ACC112 (cell line): ENCODE data around the gene CD59.

Experiments used
- H2AFZ ChIP-seq: fragments of 200-600 bp; sonication (generic); one replicate; pipeline ENCODE4 v1.6.0; 2017; ENCODE audit warnings: antibody characterized with exemption, low read length; ENCODE audit not compliant: unreplicated experiment
- H3K27ac ChIP-seq: fragments of 200-600 bp; sonication (generic); 2 replicates; pipeline ENCODE4 v1.5.1; 2014; ENCODE audit warnings: low read depth, mild to moderate bottlenecking, antibody characterized with exemption, low read length, moderate library complexity
- H3K27me3 ChIP-seq: fragments of 200-600 bp; sonication (generic); 2 replicates; pipeline ENCODE4 v1.6.1; 2014; ENCODE audit warnings: mild to moderate bottlenecking, antibody characterized with exemption, low read length, moderate library complexity, mixed read lengths; ENCODE audit not compliant: insufficient read depth
- H3K36me3 ChIP-seq: fragments of 200-600 bp; sonication (generic); 2 replicates; pipeline ENCODE4 v1.6.1; 2016; ENCODE audit warnings: mild to moderate bottlenecking, antibody characterized with exemption, low read length, moderate library complexity, mixed read lengths; ENCODE audit not compliant: insufficient read depth
- H3K4me1 ChIP-seq: fragments of 200-600 bp; sonication (generic); one replicate; pipeline ENCODE4 v1.6.1; 2016; ENCODE audit warnings: low read length, mixed read lengths; ENCODE audit not compliant: insufficient read depth, unreplicated experiment, control insufficient read depth
- H3K4me3 ChIP-seq: fragments of 200-600 bp; sonication (generic); 2 replicates; pipeline ENCODE4 v1.5.1; 2014; ENCODE audit warnings: mild to moderate bottlenecking, low read depth, low read length
- H3K79me2 ChIP-seq: fragments of 200-600 bp; sonication (generic); one replicate; pipeline ENCODE4 v1.6.0; 2016; ENCODE audit warnings: low read length; ENCODE audit not compliant: control insufficient read depth, unreplicated experiment, insufficient read depth

CD59 gene, protein sequence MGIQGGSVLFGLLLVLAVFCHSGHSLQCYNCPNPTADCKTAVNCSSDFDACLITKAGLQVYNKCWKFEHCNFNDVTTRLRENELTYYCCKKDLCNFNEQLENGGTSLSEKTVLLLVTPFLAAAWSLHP

DNA sequence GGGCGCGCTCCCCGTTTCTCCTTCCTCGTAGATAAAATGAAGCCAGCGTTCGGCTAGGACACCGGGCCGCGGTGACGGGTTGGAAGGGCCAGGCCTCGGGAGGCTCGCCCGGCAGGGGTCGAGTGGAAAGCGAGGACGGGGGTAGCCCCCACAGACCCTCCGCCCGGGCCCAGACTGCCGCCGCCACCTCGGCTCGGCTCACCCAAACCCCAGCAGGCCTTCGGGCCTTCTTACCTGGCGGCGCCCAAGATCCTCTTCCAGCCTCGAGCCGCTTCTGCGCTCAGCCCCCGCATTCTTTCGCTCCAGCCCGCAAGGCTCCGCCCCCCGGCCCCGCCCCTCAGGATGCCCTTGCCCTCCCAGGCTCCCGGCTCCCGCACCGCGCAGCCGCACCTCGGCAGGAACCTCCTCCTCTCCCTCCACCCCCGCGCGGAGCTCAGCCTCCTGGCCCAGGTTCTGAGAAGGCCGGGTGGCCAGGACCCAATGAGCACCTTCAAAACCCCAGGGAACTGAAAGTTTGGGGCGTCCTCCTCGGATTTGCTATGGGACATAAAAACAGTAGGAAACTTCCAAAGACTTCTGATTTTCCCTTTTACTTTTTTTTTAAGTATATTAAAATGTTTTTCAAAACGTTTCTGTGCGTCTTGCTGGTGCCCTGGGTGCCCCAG is at the start of gene CD59:
CD59 (minus strand) TSS at position 276 of the 665 bp plus-strand sequence. CDS start 13,978 bp downstream, outside the sequence.
- Histone ChIP-seq H2AFZ (peak within 1 kb of the TSS; percentile 54), H3K36me3 (peaks cover 31% of the 10 kb centered on the region; the same call in 1 of the 2 replicates), H3K4me1 (peaks cover 44% of the 10 kb centered on the region), H3K27me3 (no peaks in the 10 kb centered on the region), H3K4me3 (peak within 1 kb of the TSS; percentile 95), H3K27ac (peak within 1 kb of the TSS; percentile 92), H3K79me2 (peaks cover 59% of the 10 kb centered on the region)

DNA sequence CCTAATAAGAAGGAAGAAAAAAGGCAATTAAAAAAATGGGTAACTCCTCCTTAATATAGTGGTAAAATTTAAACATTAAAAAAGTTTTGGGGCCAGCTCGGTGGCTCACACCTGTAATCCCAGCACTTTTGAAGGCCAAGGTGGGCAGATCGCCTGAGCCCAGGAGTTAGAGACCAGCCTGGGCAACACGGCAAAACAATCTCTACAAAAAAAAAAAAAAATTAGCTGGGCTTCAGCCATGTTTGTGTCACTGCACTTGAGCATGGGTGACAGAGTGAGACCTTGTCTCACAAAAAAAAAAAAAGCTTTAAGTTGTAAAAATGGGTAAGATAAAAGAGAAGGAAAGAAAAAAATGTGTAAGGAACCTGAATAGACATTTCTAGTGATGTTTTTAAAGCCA is 49.4 kb upstream of the CD59 start:
- no peaks in the 10 kb centered on the region for H3K79me2 ChIP-seq
- no peaks in the 10 kb centered on the region for H3K4me1 ChIP-seq
- H2AFZ ChIP-seq = no peak overlapping the region
- H3K27ac ChIP-seq = no peak overlapping the region
- H3K27me3 ChIP-seq = no peaks in the 10 kb centered on the region
- no peaks in the 10 kb centered on the region for H3K36me3 ChIP-seq
- no peak overlapping the region for H3K4me3 ChIP-seq

DNA sequence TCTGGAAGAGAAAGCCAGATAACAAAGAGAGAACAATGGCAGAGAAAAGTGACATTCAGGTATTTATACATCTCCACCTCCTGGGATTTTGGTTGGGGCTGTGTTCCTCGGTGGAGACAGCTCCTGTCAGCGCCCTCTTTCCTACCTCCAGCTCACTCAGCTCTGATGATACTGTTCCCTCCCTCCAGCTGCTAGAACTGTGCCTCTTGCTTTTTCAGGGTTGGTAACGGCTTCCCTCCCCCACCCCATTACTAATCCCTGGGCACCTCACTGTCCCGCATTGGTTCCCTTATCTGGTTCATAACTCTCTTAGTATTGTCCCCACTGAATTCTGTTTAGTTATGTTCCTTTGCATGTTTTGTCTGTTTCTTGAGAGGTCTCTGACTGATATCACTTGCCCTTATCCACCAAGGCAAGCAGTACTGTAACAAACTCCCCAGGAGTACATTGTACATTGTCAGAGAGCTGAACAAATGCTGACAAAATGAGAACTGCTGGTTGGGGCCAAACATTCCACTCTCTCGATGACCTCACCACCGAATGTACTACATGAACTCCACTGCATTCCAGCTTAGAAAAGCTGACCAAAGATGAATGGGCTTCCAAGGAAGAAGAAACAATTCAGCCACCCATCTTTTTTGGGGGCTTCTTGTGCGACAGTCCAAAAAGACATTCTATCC is 43.8 kb upstream of the CD59 start:
- H3K4me3 ChIP-seq = no peak overlapping the region
- peak overlapping the region; percentile 48 for H2AFZ ChIP-seq
- H3K27ac ChIP-seq = no peak overlapping the region
- H3K27me3 ChIP-seq = no peaks in the 10 kb centered on the region
- H3K4me1 ChIP-seq = peaks cover 16% of the 10 kb centered on the region
- H3K36me3 ChIP-seq = no peaks in the 10 kb centered on the region
- H3K79me2 ChIP-seq = no peaks in the 10 kb centered on the region

DNA sequence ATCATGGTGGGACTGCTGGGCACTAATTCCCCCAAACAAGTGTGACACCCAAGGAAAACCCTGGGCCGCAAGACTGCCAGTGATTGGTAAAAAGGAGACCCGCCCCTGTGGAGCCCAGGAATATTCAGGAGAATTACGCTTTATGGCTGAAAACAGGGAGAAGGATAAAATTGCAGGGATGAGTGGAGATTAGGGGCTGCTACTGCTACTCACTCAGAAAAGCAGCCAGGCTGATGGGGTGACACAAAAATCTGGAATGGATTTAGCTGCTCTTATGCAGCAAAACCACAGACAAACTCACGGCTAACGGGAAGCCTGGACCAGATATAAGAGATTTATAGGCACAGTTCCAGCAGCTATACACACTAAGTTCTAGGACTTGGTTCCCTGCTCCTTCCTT is 42.5 kb upstream of the CD59 start:
- H3K27ac ChIP-seq = no peak overlapping the region
- no peak overlapping the region for H2AFZ ChIP-seq
- peaks cover 6% of the 10 kb centered on the region for H3K79me2 ChIP-seq
- no peaks in the 10 kb centered on the region for H3K27me3 ChIP-seq
- H3K4me1 ChIP-seq = peaks cover 17% of the 10 kb centered on the region
- no peak overlapping the region for H3K4me3 ChIP-seq
- no peaks in the 10 kb centered on the region for H3K36me3 ChIP-seq

DNA sequence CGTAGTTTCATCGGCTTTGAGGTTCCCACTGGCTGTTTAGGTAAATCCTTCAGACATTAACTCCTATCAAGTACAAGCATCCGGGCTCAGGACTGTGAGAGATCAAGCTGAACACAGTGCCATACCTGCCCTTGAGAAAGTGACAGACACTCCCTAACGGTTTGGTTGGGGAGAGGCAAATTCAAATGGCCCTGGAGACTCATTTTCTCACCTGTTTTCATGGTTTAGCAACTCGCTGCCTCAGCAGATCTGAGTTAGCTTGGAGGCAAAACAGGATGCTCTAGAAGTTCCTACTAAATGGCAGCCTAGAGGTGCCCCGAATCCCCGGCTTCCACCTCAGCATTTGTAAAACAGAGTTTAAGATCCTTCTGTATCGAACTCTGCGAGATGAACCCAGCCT is 41.7 kb upstream of the CD59 start:
- H2AFZ ChIP-seq = no peak overlapping the region

DNA sequence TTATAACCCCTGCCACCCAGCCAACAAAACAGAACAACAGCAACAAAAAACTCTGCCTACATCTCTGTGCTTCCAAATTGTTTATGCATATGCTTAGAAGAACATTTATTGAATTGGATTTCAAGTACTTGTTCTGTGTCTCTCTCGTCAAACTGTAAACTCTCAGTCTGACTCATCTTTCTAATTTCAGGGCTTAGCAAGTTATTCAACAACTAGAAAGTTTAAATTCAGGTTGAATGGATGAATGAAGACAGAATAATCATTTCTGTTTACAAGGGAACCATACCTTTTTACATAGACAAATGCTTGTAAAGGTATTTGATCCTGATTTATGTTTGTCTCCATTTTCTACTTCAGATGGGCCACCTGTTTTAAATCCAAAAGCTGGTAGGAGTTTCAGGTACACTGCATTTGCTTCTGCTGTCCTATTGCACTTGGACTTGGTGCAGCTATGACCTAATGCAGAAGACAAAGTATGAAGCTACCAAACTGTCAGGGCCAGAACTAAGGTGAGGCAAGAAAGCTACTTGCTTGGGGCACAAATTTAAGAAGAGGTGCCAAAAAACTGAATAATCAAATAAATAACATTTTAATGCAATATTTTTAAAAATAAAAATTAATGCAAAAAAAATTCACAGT is 39.7 kb upstream of the CD59 start:
- H3K27me3 ChIP-seq = no peaks in the 10 kb centered on the region
- H3K27ac ChIP-seq = no peak overlapping the region
- no peak overlapping the region for H2AFZ ChIP-seq
- H3K79me2 ChIP-seq = peaks cover 28% of the 10 kb centered on the region
- no peaks in the 10 kb centered on the region for H3K36me3 ChIP-seq
- H3K4me3 ChIP-seq = no peak overlapping the region
- peaks cover 30% of the 10 kb centered on the region for H3K4me1 ChIP-seq

More for the DNA sequence above, 41.7 kb upstream of the CD59 start:
- no peak overlapping the region for H3K27ac ChIP-seq
- H3K79me2 ChIP-seq = peaks cover 13% of the 10 kb centered on the region
- H3K4me3 ChIP-seq = no peak overlapping the region
- no peaks in the 10 kb centered on the region for H3K36me3 ChIP-seq
- no peaks in the 10 kb centered on the region for H3K27me3 ChIP-seq
- H3K4me1 ChIP-seq = peaks cover 22% of the 10 kb centered on the region

DNA sequence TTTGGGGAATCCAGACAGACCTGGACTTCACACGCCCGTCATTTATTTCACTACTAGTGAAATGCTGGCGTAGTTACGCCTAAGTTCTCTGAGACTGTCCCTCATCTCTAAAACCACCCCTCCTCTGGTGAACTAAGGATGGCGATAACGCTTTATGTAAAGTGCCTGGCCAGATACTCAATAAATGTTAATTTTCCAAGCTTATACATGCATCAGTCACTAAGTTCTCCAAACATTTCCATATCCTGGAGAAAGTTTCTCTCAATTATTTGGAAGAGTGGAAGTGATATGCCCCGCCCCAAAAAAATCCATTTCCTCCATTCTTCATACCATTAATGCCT is 39.2 kb upstream of the CD59 start:
- peak overlapping the region; percentile 99; the same call in 1 of the 2 replicates for H3K4me3 ChIP-seq
- no peaks in the 10 kb centered on the region for H3K36me3 ChIP-seq
- H3K27me3 ChIP-seq = no peaks in the 10 kb centered on the region
- no peak overlapping the region for H2AFZ ChIP-seq
- no peak overlapping the region for H3K27ac ChIP-seq
- H3K79me2 ChIP-seq = peaks cover 28% of the 10 kb centered on the region
- peaks cover 29% of the 10 kb centered on the region for H3K4me1 ChIP-seq

DNA sequence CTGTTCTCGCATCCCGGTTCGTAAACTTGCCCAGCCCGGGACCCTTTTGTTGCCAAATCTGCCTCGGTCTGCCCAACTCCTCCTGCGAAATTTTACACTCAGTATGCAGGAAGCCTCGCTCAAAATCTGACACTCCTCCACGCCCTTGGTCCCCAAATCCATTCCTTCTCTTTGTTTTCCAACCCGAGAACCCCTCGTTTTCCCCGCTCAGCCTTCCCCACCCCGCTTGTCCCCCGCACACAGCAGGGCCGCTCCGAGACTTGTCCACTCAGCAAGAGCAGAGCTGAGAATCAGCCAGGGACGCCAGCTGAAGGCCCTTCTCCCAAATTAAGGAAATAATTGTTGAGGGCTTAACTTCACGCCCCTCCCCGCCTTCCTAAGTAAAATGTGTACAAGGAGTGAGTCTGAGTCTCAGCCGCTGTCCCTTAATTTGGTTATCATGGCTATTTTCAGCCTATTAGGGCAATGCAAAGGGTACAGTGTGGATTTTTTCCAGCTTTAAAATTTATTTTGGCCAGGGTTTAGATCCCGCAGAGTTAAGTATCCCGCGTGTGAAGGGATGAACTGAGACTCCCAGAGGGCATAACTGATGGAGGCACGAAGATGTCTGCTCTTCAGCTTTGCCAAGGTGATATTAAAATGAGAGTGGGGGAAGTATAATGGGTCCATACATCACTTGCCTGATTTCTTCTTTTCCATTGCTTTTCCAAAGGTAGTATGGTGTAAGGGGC is 38.7 kb upstream of the CD59 start:
- Histone ChIP-seq H3K79me2 (peaks cover 28% of the 10 kb centered on the region), H3K27me3 (no peaks in the 10 kb centered on the region), H3K27ac (no peak overlapping the region), H3K4me1 (peaks cover 24% of the 10 kb centered on the region), H3K36me3 (no peaks in the 10 kb centered on the region), H2AFZ (peak overlapping the region; percentile 85), H3K4me3 (peak overlapping the region; percentile 99)

DNA sequence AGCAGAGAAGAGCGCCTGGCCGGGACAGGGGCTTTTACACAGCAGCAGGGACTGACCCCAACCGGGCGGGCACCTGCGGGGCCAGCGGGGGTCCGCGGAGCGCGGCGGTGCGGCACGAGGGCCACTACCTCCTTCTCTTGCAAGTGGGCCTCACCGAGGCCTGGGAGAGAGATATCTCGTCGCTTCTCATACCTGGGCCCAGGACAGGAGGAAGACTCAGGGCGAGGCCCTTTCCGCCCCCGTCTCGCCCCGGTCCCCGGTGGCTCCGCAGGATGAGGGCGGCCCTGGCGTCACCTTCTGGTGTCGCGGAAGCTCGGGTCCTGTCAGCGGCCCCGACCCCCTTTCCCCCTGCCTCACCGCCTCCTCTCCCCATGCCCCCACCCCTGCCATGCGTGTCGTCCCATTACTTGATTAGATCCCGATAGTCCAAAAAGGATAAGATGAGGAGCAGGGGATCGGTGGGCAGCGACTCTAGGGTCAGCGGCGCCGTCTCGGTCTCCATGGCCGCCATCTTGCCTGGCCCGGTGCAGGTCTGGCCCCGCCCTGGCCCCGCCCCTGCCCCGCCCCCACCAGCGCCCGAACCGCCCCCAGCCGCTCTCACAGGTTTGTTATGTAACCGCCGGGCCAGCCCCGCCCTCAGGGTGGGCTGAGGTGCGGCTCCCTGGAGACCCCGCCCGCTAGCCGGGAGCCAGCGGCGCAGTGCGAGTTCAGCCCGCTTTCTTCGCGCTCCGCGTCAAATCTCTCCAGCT is 37.9 kb upstream of the CD59 start, which contains the start of gene FBXO3:
FBXO3 (minus strand) TSS at position 534 of the 749 bp plus-strand sequence; CDS start at position 511, 23 bp downstream.
- Histone ChIP-seq H3K27me3 (no peaks in the 10 kb centered on the region), H3K4me1 (peaks cover 22% of the 10 kb centered on the region), H3K36me3 (no peaks in the 10 kb centered on the region), H3K4me3 (peak within 1 kb of the TSS; percentile 99), H3K79me2 (peaks cover 28% of the 10 kb centered on the region), H2AFZ (peak within 1 kb of the TSS; percentile 96), H3K27ac (no peak within 1 kb of the TSS)
